ENCODE results near the gene JPH2. TPM values are rescaled to one million over a fixed set of nuclear protein-coding genes. Genes with fewer than 3 reads are reported as not detected.
A peak's percentile ranks its signal among the peaks of the same experiment; 100 is the strongest.
"Not testable (repeated sequence)": the region's sequence is repeated elsewhere in the genome, so short reads cannot be mapped to it uniquely, and the experiment has no call there.

The JPH2 gene
- polyA plus RNA-seq, 3 donors, result 0.43 to 3.0 (median 1.6) TPM

GRCh38 chr20:44138867-44139266 lies 48.1 kb downstream of the JPH2 start:
- 50 to 64% (median 59%) methylated on average over 10 of the region's 10 CpGs for WGBS, 3 donors

DNA sequence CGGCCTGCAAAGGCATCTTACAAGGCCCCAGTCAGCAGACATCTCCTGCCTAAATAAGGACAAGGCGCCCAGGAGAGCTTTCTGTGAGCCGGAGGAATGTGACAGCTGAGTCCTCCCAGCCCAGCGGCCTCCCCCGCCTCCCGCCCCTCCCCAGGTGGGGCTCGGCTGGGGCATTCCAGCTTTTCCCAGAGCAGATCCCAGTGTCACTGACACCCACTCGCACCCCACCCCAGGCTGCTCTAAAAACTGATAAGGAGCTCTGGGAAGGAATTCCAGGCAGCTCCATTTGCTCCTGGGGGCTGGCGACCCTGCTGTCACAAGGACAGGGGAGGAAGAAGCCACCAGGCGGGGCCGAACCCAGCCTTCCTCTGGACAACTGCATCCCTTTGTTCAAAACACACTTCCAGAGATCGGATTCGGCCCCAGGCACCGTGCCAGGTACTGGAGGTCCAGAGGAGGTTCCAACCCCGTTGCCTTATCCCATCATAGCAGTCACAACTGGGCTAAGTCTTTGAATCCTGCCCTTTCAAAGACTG lies 49.7 kb downstream of the JPH2 start:
- peak overlapping the region; percentile 23 for H3K27ac ChIP-seq (ENCODE audit: low read depth, low read length)
- WGBS, 3 donors, result 17 to 38% (median 31%) methylated on average over 15 of the region's 15 CpGs

More at GRCh38 chr20:44138867-44139266, 48.1 kb downstream of the JPH2 start:
- H3K27ac ChIP-seq (ENCODE audit: low read depth, low read length), result no peak overlapping the region

GRCh38 chr20:44136579-44137265 lies 50.3 kb downstream of the JPH2 start:
- no peak overlapping the region for H3K27ac ChIP-seq (ENCODE audit: low read depth, low read length)
- WGBS, 3 donors, result 29 to 71% (median 56%) methylated on average over 7 of the region's 7 CpGs

DNA sequence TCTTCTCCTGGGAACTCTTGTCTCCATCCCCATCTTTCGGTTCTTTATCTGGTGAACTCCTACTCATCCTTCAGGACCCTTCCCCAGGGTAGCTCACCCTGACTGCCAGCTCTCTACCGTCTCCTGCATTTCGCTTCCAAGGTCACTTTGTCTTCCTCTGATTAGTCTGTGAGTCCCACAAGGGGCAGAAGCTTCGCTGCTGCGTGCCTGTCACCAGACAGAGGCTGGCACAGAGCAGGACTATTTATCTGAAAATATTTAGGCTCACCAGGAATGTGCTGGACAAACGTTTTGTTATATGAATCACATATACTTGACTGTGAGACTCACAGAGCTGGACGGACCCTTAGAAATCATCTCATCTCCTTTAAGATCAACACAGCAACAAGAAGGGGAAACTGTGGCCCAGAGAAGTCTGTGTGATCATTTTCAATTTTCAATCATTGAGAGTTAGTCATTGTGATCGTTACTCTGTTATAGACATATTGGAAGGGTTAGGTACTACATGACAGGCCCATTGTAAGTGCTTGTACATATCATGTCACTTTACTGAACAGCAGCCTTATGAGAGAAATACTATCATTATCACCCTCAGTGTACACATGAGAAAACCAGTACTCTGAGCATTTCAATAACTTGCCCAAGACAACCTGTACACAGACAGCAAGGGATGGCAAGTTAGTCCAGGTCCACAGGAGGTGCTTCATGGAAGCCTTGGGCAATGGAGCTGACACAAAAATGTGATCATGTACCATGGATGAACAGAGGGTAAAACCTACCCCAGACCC lies 51.4 kb downstream of the JPH2 start:
- H3K27ac ChIP-seq (ENCODE audit: low read depth, low read length), result no peak overlapping the region
- 67 to 83% (median 72%) methylated on average over 8 of the region's 8 CpGs for WGBS, 3 donors

GRCh38 chr20:44135012-44135412 lies 52.0 kb downstream of the JPH2 start:
- WGBS, 3 donors, result 47 to 81% (median 75%) methylated on average over 3 of the region's 3 CpGs
- H3K27ac ChIP-seq (ENCODE audit: low read depth, low read length), result no peak overlapping the region

GRCh38 chr20:44133424-44133823 lies 53.6 kb downstream of the JPH2 start:
- WGBS, 3 donors, result 81 to 90% (median 83%) methylated on average over 4 of the region's 4 CpGs
- H3K27ac ChIP-seq (ENCODE audit: low read depth, low read length), result no peak overlapping the region

DNA sequence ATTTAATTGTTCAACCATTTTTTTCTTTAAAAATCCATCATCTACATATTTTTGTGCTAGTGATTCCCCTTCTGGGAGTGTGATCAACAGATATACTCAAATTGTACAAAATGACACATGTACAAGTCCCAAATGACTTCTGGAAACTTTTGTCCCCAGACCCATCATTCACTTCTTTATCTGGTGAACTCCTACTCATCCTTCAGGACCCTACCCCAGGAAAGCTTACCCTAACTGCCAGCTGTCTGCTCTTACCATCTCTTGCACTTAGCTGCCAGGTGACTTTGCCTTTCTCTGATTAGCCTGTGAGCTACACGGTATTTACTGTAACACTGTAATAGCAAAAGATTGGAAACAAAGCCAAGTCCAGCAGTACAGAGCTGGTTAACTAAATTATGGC lies 55.3 kb downstream of the JPH2 start:
- H3K27ac ChIP-seq (ENCODE audit: low read depth, low read length), result no peak overlapping the region
- WGBS, 3 donors, result 53 to 81% (median 80%) methylated on average over 1 of the region's 1 CpG

DNA sequence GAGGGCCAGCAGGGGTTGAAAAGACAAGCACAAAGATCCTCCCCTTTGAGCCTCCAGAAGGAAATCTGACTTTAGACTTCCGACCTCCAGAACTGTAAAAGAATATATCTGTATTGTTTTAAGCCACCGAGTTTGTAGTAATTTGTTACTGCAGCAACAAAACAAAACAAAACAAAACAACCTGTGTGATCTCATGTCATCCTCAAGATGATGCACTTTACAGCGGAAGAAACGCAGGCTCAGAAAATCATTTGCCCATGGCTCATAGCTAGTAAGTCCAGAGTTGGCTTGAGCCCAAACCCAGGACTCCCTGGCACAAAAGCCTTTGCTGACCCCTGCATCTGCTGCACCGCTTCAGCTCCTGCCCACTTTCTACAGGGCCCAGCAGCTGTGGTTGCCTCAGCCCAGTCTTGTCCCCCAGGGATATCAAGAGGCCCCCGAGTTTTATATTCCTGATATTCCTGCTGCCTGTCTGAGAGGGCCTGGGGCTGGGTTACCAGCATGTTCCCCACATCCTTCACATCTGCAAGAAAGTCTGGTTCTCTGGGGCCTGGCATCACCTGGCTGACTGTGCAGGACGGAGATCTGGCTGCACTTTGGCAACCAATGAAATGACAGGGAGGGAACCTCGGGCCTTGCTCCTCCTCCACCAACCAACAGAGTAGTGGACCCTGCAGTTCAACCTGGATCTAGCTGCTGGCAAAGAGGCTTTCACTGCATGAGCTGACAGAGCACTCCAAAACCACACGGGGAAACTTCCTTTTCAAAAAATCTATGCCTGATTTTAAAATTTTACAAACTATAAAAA lies 56.9 kb downstream of the JPH2 start:
- H3K27ac ChIP-seq (ENCODE audit: low read depth, low read length), result no peak overlapping the region
- WGBS, 3 donors, result 49 to 61% (median 59%) methylated on average over 9 of the region's 9 CpGs

DNA sequence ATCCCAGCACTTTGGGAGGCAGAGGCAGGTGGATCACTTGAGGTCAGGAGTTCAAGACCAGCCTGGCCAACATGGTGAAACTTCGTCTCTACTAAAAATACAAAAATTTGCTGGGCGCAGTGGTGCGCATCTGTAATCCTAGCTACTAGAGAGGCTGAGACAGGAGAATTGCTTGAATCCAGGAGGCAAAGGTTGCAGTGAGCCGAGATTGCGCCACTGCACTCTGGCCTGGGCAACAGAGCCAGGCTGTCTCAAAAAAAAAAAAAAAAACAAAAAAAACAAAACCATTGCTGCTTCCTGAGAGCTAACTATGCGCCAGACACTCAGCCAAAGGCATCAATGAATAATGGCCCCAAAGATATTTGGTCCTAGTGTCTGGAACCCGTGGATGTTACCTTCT lies 57.7 kb downstream of the JPH2 start:
- 85 to 92% (median 91%) methylated on average over 7 of the region's 7 CpGs for WGBS, 3 donors
- H3K27ac ChIP-seq (ENCODE audit: low read depth, low read length), result not testable (repeated sequence)

DNA sequence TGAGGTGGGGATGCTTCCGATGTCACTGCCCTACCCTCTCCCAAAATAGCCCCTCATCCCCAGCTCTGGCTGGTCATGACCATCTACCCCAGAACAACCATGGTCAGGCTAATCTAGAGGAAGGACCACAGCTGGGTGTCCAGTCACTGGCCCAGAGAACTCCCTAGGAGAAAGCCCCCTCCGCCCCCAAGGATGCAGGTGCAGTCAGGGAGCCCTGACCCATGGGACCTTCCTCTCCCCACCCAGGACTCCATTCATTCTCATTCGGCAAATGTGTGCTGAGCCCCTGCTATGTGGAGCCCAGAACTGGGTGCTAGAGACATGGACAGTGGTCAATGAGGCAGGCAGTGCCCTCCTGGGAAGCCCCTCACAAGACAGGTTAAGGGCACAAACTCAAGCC lies 60.5 kb downstream of the JPH2 start:
- no peak overlapping the region for H3K27ac ChIP-seq (ENCODE audit: low read depth, low read length)
- WGBS, 3 donors, result 89 to 94% (median 91%) methylated on average over 3 of the region's 3 CpGs

DNA sequence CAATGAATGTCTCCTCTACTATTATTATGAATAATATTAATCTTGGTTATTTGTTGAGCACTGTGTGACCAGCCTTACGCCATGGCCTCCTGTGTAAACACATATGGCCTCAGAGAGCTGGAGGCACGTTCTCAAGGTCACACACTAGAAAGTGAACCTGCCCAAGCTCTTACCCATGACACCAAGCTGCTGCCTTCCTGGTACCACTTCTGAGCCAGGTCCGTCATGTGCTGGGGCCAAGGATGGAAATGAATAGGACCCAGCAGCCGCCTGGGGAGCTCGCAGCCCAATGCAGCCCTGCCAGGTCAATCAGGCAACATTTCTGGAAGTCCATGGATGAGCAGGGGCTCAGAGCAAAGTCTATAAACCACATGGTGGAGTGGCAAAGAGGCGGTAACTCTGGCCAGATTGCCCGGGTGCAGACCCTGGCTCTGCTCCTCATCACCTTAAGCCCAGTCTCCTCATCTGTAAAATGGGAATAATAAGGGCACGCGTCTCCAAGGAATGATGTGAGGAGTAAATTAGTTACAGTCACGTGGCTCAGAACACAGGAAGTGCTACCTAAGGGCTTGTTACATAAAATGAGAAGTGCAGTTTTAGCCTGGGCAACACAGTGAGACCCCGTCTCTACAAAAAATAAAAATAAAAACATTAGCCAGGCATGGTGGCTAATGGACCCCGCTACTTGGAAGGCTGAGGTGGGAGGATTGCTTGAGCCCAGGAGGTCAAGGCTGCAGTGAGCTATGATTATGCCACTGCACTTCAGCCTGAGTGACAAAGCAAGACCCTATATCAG lies 61.5 kb downstream of the JPH2 start:
- 73 to 83% (median 79%) methylated on average over 12 of the region's 12 CpGs for WGBS, 3 donors
- no peak overlapping the region for H3K27ac ChIP-seq (ENCODE audit: low read depth, low read length)

- H3K27ac ChIP-seq (ENCODE audit: low read depth, low read length), result no peak overlapping the region
- WGBS, 3 donors, result 83 to 93% (median 89%) methylated on average over 8 of the region's 8 CpGs
These were observed 63.0 kb downstream of the JPH2 start for GRCh38 chr20:44123874-44124535.

GRCh38 chr20:44123251-44123650 lies 63.7 kb downstream of the JPH2 start:
- no peak overlapping the region for H3K27ac ChIP-seq (ENCODE audit: low read depth, low read length)
- WGBS, 3 donors, result 72 to 80% (median 73%) methylated on average over 7 of the region's 7 CpGs

DNA sequence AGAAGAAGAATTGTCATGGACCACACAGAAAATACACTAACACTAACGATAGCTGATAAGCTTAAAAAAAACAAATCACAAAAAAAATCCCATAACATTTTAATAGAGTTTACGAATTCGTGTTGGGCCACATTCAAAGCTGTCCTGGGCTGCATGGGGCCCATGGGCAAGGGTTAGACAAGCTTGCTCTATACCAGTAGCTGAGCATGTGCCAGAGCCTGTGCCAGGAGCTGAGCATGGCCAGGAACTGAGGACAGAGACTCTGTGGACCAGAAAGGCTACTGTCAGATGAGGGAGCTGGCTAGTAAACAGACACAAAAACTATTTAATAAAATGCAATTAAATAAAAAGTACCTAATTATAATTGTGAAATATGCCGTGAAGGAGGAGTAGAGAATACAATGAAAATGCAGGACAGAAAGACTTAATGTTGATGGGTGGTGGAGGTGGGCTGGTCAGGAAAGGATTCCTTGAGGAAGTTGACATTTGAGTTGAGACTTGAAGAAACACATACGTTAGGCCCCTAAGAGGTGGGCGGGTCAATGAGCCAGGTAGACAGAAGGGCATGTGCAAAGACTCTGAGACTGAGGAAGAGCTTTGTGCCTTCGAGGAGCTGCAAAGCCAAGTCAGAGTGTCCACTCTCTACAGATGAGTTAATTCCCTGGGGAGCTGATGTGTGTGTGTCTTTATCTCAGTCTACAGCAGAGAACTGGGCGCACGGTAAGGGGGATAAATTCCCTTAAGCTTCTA lies 66.1 kb downstream of the JPH2 start:
- 60 to 77% (median 67%) methylated on average over 9 of the region's 9 CpGs for WGBS, 3 donors
- no peak overlapping the region for H3K27ac ChIP-seq (ENCODE audit: low read depth, low read length)

DNA sequence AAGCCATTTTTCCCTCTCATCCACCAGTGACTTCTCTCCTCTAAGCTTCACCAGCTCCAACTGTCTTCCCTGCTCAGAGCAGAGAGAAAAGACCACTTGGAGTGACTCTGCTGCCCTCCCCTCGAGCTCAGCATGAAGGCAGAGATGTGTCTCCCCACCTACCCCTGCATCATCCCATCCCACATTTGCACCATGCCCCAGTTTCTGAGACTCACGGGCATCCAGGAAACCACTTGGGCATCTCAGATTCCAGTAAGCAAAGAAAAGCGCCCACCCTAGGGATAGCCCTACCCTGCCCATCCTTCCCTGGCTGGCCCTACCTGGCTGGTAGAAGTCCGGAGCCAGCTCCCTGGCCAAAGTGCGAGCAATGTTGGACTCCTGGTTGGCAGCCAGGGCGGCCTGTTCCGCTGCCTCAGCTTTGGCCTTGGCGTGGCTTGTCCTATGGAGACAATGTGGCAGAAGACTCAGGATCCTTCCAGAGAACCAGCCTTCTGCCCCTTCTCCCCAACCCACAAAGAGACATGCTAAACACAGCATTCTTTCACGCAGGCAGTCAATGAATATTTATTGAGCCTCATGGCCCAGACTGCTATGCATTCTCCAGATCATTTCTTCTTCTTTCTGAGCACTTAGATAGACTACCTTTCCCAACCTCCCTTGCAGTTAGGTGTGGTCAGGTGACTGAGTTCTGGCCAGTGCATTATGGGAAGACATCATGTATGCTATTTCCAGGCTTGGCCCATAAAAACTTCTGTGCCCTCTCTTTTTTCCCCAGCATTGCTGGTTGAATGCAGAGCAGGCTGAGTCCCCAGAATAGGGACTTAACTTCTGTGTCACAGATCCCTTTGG lies 68.6 kb downstream of the JPH2 start:
- H3K27ac ChIP-seq (ENCODE audit: low read depth, low read length), result no peak overlapping the region
- WGBS, 3 donors, result 79 to 90% (median 90%) methylated on average over 9 of the region's 9 CpGs
